ENCODE data around the gene PRX. TPM values are rescaled to one million over a fixed set of nuclear protein-coding genes. Genes with fewer than 3 reads are reported as not detected.
A peak's percentile ranks its signal among the peaks of the same experiment; 100 is the strongest.

The PRX gene
- total and polyA plus RNA-seq, 9 donors = 1.7 to 8.8 (median 6.9) TPM

GRCh38 chr19:40423938-40424337 lies 10.8 kb upstream of the PRX start:
- intact Hi-C loops (cut with DNase I) = loop anchor here in 2 of 4 donors (5.0 kb wide), 1 partner anchor 178 kb away; the partner anchor contains the start of gene LTBP4 (in 2 of the 2)
- H3K27ac ChIP-seq = no peak overlapping the region
- 91 to 95% (median 95%) methylated on average over 6 of the region's 6 CpGs for WGBS, 3 donors
- TF ChIP-seq POLR2A (IDR thresholded peaks at IDR 0.05) = no peak
- no peak for TF ChIP-seq EP300 (IDR thresholded peaks at IDR 0.05)
- TF ChIP-seq, protein P1, sequence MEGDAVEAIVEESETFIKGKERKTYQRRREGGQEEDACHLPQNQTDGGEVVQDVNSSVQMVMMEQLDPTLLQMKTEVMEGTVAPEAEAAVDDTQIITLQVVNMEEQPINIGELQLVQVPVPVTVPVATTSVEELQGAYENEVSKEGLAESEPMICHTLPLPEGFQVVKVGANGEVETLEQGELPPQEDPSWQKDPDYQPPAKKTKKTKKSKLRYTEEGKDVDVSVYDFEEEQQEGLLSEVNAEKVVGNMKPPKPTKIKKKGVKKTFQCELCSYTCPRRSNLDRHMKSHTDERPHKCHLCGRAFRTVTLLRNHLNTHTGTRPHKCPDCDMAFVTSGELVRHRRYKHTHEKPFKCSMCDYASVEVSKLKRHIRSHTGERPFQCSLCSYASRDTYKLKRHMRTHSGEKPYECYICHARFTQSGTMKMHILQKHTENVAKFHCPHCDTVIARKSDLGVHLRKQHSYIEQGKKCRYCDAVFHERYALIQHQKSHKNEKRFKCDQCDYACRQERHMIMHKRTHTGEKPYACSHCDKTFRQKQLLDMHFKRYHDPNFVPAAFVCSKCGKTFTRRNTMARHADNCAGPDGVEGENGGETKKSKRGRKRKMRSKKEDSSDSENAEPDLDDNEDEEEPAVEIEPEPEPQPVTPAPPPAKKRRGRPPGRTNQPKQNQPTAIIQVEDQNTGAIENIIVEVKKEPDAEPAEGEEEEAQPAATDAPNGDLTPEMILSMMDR (IDR thresholded peaks at IDR 0.05) = no peak
- no peaks in the 10 kb centered on the region for H3K36me3 ChIP-seq
- peaks cover 2% of the 10 kb centered on the region for H3K4me1 ChIP-seq (ENCODE audit: insufficient read depth)
- no peaks in the 10 kb centered on the region for H3K9me3 ChIP-seq
- no peak for DNase-seq
- H3K4me3 ChIP-seq = peak overlapping the region; percentile 99
- no peaks in the 10 kb centered on the region for H3K27me3 ChIP-seq

- TF ChIP-seq, protein P1 (IDR thresholded peaks at IDR 0.05) = no peak
- TF ChIP-seq EP300 (IDR thresholded peaks at IDR 0.05) (no peak), POLR2A (IDR thresholded peaks at IDR 0.05) (no peak)
- H3K9me3 ChIP-seq = no peaks in the 10 kb centered on the region
- no peak overlapping the region for H3K27ac ChIP-seq
- H3K36me3 ChIP-seq = no peaks in the 10 kb centered on the region
- 82 to 86% (median 83%) methylated on average over 31 of the region's 31 CpGs for WGBS, 3 donors
- H3K27me3 ChIP-seq = no peaks in the 10 kb centered on the region
- peaks cover 2% of the 10 kb centered on the region for H3K4me1 ChIP-seq (ENCODE audit: insufficient read depth)
- intact Hi-C loops (cut with DNase I) = loop anchor here in 2 of 4 donors (5.0 kb wide), 1 partner anchor 179 kb away; the partner anchor contains the start of gene LTBP4 (in 2 of the 2)
- no peak for DNase-seq
- H3K4me3 ChIP-seq = no peak overlapping the region
These were observed 9.8 kb upstream of the PRX start for GRCh38 chr19:40422748-40423566.

GRCh38 chr19:40421993-40422747 lies 9.0 kb upstream of the PRX start:
- Histone ChIP-seq H3K4me3 (peak overlapping the region; percentile 67), H3K36me3 (no peaks in the 10 kb centered on the region), H3K27me3 (no peaks in the 10 kb centered on the region), H3K27ac (peak overlapping the region in 1 of 2 donors; percentile 98), H3K9me3 (no peaks in the 10 kb centered on the region), H3K4me1 (ENCODE audit: insufficient read depth) (peaks cover 2% of the 10 kb centered on the region)
- TF ChIP-seq POLR2A (IDR thresholded peaks at IDR 0.05) (no peak), EP300 (IDR thresholded peaks at IDR 0.05) (no peak)
- TF ChIP-seq, protein P1 (IDR thresholded peaks at IDR 0.05) = no peak
- no peak for DNase-seq
- WGBS, 3 donors = 68 to 77% (median 75%) methylated on average over 16 of the region's 16 CpGs
- intact Hi-C loops (cut with DNase I) = loop anchor here in 2 of 4 donors (5.0 kb wide), 1 partner anchor 180 kb away; the partner anchor contains the start of gene LTBP4 (in 2 of the 2)
